NCI-H1092 (cell line): ENCODE results near the gene PTCD3.
A peak's percentile ranks its signal among the peaks of the same experiment; 100 is the strongest.

ENCODE experiments used
- DNase-seq: peaks from one replicate; lab custom pipeline; 2025; lab: John Stamatoyannopoulos, UW

PTCD3 gene

DNA sequence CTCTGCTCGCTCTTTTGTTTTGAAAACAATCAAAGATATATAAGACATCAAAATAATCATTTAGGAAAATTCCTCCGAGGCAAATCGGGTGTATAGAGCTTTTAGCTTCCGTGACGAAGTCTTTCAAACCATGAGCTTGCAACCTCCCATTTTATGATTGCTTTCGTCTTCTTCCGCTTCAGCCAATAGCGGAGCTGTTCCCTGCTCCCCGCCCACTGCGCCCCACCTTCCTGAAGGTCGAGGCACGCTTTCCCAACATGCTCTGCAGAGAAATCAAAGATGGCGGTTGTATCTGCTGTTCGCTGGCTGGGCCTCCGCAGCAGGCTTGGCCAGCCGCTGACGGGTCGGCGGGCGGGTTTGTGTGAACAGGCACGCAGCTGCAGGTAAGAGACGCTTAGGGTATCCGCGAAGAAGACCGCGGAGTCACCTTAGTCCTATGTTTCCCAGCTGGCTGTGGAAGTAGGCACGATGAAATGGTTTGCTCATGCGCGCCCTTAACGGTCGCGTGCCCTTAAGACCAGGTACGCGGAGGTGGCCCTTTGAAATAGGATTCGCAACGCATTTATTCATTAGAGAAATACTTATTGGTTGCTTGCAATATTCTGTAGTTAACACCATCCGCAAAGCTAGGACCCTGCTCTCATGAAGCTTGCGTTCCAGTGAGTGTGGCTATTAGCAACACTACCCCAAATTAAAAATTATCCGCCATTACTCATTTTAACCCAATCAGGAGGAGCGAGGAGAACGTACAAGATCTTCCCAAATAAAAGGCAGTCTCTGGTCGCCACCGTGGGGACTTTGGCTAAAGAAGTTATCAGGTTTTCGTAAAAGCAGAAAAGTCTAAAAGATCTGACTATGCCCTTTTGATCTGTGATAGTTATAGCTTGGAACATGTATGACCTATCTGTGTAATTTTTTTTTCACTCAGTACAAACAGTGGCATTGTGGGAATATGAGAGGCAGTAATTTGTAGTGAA, at the start of gene PTCD3:
PTCD3 (plus strand) TSS at position 267 of the 977 bp plus-strand sequence; CDS start at position 280, 13 bp downstream.
- peak; percentile 90 for DNase-seq

DNA sequence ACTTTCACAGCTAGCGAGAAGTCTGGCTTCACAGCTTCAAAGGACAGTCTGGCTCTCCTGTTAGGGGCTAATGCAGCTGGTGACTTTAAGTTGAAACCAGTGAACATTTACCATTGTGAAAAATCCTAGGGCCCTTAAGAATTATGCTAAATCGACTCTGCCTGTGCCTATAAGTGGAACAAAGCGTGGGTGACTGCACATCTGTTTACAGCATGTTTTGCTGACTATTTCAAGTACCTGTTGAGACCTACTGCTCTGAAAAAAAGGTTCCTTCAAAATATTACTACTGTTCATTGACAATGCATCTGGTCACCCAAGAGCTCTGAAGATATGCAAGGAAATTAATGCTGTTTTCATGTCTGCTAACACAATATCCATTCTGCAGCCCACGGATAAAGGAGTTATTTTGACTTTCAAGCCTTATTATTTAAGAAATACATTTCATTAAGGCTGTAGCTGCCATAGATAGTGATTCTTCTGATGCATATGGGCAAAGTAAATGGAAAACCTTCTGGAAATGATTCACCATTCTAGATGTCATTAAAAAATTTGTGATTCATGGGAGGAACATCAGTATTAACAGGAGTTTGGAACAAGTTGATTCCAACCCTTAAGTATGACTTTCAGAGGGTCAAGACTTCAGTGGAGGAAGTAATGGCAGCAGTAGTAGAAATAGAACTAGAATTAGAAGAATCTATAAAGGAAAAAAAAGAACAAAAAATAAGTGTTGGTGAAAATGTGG, 49.3 kb upstream of the PTCD3 start:
- DNase-seq: no peak

- no peak for DNase-seq
These were observed 44.0 kb upstream of the PTCD3 start for GRCh38 chr2:86062043-86062442.

GRCh38 chr2:86064006-86064405, 42.0 kb upstream of the PTCD3 start:
- no peak for DNase-seq

DNA sequence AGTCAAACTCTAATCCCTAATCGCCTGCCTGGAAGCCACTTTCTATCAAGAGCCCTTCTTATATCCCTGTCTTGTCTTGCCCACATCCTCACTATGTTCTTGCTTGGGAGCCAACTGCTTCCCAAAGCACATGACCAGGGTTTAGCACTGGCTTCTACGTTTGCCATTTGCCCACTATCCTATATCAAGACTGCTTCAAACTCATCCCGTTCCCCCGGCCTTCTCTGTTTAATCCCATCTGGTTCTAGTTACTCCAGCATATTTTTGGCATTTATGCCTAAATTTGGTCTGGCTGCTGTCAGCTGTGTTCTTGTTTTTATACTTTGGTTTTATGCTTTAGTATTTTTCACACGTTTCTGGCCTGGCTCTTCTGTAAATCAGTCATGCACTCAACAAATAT, 40.5 kb upstream of the PTCD3 start:
- DNase-seq: no peak

- DNase-seq: no peak
These were observed 39.9 kb upstream of the PTCD3 start for GRCh38 chr2:86066007-86066578.

GRCh38 chr2:86066915-86067314, 39.1 kb upstream of the PTCD3 start:
- DNase-seq: no peak

DNA sequence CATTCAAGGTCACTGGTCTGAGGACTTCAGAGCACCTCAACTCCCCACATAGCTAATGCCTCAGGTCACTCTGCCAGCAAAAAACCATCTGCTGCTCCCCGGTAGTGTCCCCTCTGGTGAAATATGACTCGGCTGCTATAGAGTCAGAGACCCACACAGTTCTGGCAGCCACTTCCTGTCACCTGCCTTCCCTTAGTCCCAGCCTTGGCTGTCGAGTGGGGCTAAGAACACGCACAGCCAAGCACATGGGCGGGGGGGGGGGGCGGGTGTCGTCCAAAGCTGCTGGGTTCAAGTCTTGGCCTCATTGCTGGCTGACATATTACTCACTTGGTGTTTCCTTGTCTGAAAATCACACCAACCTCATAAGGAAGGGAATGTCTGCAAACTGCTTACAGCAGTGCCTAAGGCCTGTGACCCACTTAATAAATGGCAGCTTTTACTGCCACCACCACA, 37.9 kb upstream of the PTCD3 start:
- peak; percentile 53 for DNase-seq

DNA sequence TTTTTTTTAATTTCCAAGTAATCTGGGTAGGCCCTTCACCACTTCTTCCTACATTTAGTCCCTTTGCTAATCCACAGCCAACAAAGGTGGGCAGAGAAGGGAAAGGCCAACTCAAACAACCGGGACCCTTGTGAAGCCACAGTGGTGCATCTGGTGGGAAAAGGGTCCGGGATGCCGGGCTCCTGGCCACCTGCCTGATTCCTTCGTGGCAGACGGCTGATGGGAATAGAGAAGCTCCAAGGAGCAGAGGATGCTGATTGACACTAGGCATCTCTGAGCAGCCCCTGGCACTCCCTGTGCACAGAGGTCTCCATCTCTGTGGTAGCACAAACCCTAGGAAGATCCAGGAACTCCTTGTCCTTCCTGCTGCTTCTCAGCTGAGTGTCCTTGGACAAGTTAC, 37.4 kb upstream of the PTCD3 start:
- no peak for DNase-seq

GRCh38 chr2:86069091-86069685, 36.8 kb upstream of the PTCD3 start:
- DNase-seq: no peak

GRCh38 chr2:86069783-86070339, 36.2 kb upstream of the PTCD3 start:
- no peak for DNase-seq

DNA sequence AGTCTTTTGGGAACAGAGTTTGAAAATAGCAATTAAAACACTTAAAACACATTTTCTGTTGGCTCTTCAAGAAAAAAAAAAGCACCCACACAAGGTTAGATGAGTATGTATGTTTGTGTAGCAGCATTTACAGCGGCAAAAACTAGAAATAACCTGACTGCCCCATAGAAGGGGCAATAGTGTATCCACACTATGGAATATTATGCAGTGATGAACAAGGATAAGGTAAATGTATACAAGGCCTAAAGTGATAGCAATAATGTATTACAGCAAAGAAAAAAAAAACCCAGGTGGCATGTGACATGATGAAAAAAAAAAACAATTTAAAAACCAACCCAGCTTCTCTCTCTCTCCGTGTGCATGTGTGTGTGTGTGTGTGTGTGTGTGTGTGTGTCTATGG, 35.2 kb upstream of the PTCD3 start:
- DNase-seq: no peak

- DNase-seq: peak; percentile 66
These were observed 33.7 kb upstream of the PTCD3 start for GRCh38 chr2:86072271-86072858.

DNA sequence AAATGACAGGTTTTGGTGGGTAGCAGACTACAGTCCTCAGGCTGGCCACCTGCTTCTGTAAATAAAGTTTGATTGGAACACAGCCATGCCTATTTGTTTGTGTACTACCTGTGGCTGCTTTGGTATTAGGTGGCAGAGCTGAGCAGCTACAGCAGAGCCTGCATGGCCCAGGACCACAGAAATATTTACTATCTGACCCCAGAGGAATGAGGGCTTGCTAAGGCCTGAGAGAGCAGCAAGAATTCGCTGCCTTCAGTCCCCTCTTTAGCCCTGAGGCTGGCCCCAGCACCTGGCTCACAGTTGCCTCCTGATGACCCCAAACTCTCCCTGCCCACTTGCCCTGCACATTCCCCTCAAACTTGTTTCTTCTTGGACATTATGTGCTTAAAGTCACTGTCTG, 32.8 kb upstream of the PTCD3 start:
- no peak for DNase-seq

DNA sequence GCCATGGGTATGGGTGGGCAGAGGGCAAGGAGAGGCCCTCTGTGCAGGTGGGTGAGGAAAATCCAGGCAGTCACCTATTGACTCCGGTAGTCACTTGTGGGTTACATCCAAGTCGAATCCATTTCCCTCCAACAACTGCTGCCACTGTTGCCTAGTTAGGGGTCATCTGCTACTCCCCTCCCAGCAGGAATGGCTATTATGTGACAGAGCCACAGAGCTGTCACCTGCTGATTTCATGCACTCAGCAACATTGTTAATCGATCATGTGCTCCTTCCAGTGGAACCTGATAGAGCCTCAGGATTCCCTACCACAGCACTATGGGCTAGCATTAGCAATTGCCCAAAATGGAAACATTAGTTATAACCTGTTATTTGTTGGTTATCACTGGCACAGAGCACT, 31.8 kb upstream of the PTCD3 start:
- DNase-seq: no peak

DNA sequence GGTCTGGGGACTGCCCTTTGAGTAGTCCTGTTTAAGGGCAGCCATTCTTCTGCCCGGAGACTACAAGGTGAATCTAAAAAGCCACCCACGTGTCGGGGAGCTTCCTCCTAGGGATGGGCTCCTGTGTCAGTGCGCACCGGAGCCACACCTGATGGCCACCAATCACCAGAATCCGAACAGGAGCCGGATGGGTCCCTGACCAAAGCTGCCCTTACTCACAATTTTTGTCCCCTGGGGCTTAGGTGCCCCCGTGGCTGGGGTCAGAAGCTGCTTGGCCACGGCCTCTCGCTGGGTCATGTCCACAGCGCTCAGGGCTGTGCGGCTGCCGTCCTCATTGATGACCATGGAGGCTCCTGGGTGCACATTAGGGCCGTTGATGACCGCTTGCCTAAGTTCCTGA, 31.2 kb upstream of the PTCD3 start:
- DNase-seq: no peak

GRCh38 chr2:86075886-86076285, 30.1 kb upstream of the PTCD3 start:
- DNase-seq: no peak

DNA sequence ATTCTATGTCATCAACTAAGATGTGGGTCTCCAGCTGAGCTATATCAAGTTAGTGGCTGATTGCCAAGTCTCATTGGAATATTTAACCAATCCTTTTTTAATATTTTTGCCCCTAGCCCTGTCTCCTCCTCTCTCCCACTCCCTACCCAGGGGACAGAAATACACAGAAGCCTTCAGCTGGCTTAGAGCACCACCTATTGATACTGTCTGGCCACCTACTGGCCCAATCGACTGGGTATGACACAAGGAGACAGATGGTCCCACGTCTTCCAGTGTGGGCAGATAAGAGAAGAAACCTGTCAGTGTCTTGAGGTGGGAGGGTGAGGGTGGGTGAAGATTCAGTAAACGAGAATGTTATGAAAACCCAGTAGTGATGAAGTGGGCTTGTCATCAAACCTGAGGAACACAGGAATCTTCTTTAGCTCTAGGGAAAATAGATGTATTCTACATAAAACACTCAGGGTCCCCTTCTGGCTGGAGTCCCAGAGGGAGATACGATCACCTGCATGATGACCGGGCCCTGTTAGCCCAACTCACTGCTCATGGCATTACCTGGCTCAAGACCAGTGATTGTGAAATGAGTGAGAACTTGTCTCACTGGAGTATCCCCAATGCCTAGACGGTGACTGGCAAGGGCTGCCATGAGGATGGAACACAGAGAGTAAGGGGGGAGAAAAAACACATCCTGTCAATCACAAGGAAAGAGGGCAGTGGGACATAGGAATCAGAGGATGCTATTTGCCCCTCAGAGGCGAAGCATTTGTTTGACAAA, 27.1 kb upstream of the PTCD3 start:
- peak; percentile 19 for DNase-seq

- peak; percentile 27 for DNase-seq
These were observed 25.8 kb upstream of the PTCD3 start for GRCh38 chr2:86079981-86080911.

DNA sequence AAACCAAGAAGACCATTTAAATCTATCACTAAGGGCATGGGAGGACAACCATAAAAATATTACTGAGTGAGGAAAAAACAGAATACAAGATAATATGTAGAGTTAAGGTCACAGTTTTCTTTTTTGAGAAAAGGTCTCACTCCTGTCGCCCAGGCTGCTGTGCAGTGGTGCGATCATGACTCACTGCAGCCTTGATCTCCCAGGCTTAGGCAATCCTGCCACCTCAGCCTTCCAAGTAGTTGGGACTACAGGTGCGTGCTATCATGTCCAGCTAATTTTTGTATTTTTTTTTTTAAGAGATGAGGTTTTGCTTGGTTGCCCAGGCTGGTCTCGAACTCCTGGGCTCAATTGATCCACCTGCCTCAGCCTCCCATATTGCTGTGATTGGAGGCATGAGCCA, 24.3 kb upstream of the PTCD3 start:
- no peak for DNase-seq
